Neural crest cell (in vitro differentiated cells): ENCODE data around the gene PXDN. TPM values are rescaled to one million over a fixed set of nuclear protein-coding genes. Genes with fewer than 3 reads are reported as not detected.
"Not testable (repeated sequence)": the region's sequence is repeated elsewhere in the genome, so short reads cannot be mapped to it uniquely, and the experiment has no call there.

ENCODE experiments used
- DNase-seq: peaks from one replicate; pipeline ENCODE4 v3.0.0; 2021; ENCODE audit warnings: low read depth, mixed read lengths, low spot score
- H3K27ac Mint-ChIP-seq: one replicate; pipeline ENCODE4 v1.8.0; 2021; ENCODE audit warnings: mild to moderate bottlenecking, mixed read lengths; ENCODE audit not compliant: unreplicated experiment
- H3K27me3 Mint-ChIP-seq: 2 replicates; pipeline ENCODE4 v1.8.0; 2021; ENCODE audit warnings: low read depth, mild to moderate bottlenecking, mixed read lengths
- H3K36me3 Mint-ChIP-seq: 2 replicates; pipeline ENCODE4 v1.8.0; 2021; ENCODE audit warnings: low read depth, mild to moderate bottlenecking, mixed read lengths
- H3K4me1 Mint-ChIP-seq: 2 replicates; pipeline ENCODE4 v1.8.0; 2021; ENCODE audit warnings: mixed read lengths
- H3K4me3 Mint-ChIP-seq: one replicate; pipeline ENCODE4 v1.8.0; 2021; ENCODE audit warnings: mild to moderate bottlenecking, mixed read lengths
- H3K9me3 Mint-ChIP-seq: 2 replicates; pipeline ENCODE4 v1.8.0; 2021; ENCODE audit warnings: mixed read lengths
- CTCF ChIP-seq: fragments of 200-600 bp; sonication (generic); conservative IDR thresholded peaks from 2 replicates; pipeline ENCODE4 v1.5.0; 2021; ENCODE audit warnings: antibody characterized with exemption, mild to moderate bottlenecking
- total RNA-seq: library from RNA; stranded (reverse); gene quantifications from 2 replicates; pipeline ENCODE4 v1.2.1, GENCODE V29; 2021

PXDN gene
- total RNA-seq, 1 donor from 2014 or later = 218 TPM

GRCh38 chr2:1704631-1705556, 39.4 kb downstream of the PXDN start:
- H3K4me1 Mint-ChIP-seq = peaks cover 51% of the 10 kb centered on the region
- H3K27me3 Mint-ChIP-seq = peaks cover 8% of the 10 kb centered on the region
- no peak overlapping the region for H3K27ac Mint-ChIP-seq
- DNase-seq = peak; percentile 41
- peak overlapping the region; percentile 52 for H3K4me3 Mint-ChIP-seq
- no peaks in the 10 kb centered on the region for H3K9me3 Mint-ChIP-seq
- no peak for TF ChIP-seq CTCF
- peaks cover 7% of the 10 kb centered on the region for H3K36me3 Mint-ChIP-seq

GRCh38 chr2:1702186-1702565, 42.1 kb downstream of the PXDN start:
- Mint-ChIP-seq H3K4me3 (peak overlapping the region; percentile 77), H3K27me3 (peaks cover 8% of the 10 kb centered on the region), H3K4me1 (peaks cover 38% of the 10 kb centered on the region), H3K27ac (peak overlapping the region; percentile 19), H3K36me3 (peaks cover 7% of the 10 kb centered on the region), H3K9me3 (no peaks in the 10 kb centered on the region)
- DNase-seq = no peak
- TF ChIP-seq CTCF = no peak

GRCh38 chr2:1701556-1702185, 42.6 kb downstream of the PXDN start:
- DNase-seq = no peak
- Mint-ChIP-seq H3K36me3 (peaks cover 7% of the 10 kb centered on the region), H3K27ac (peak overlapping the region; percentile 13), H3K4me1 (peaks cover 37% of the 10 kb centered on the region), H3K9me3 (no peaks in the 10 kb centered on the region), H3K27me3 (peaks cover 8% of the 10 kb centered on the region), H3K4me3 (peak overlapping the region; percentile 77)
- no peak for TF ChIP-seq CTCF

GRCh38 chr2:1701020-1701419, 43.3 kb downstream of the PXDN start:
- Mint-ChIP-seq H3K4me3 (peak overlapping the region; percentile 24), H3K27me3 (peaks cover 8% of the 10 kb centered on the region), H3K9me3 (no peaks in the 10 kb centered on the region), H3K27ac (peak overlapping the region; percentile 58), H3K4me1 (peaks cover 30% of the 10 kb centered on the region), H3K36me3 (peaks cover 7% of the 10 kb centered on the region)
- no peak for TF ChIP-seq CTCF
- DNase-seq = no peak

GRCh38 chr2:1700427-1700826, 43.9 kb downstream of the PXDN start:
- H3K27ac Mint-ChIP-seq, DNase-seq, H3K4me3 Mint-ChIP-seq: not testable (repeated sequence)

More at GRCh38 chr2:1700427-1700826, 43.9 kb downstream of the PXDN start:
- H3K9me3 Mint-ChIP-seq, H3K36me3 Mint-ChIP-seq, H3K27me3 Mint-ChIP-seq: not testable (repeated sequence)
- peaks cover 30% of the 10 kb centered on the region for H3K4me1 Mint-ChIP-seq
